ENCODE data around the gene C11orf54. TPM values are rescaled to one million over a fixed set of nuclear protein-coding genes. Genes with fewer than 3 reads are reported as not detected.
A peak's percentile ranks its signal among the peaks of the same experiment; 100 is the strongest.

C11orf54 gene
- total and polyA plus RNA-seq, 2 experiments from 2014 or later: 23.5 to 28.8 TPM

- no peak for DNase-seq (ENCODE audit: low read depth in 1 of 2, low spot score in 1 of 2)
- TF ChIP-seq CTCF (IDR thresholded peaks at IDR 0.05; ENCODE audit: low read depth, low read length): no peak
- H3K27me3 ChIP-seq: no peaks in the 10 kb centered on the region
- H3K36me3 ChIP-seq: peaks cover 5% of the 10 kb centered on the region
- peaks cover 9% of the 10 kb centered on the region for H3K4me1 ChIP-seq (ENCODE audit: low read depth)
- H3K9me3 ChIP-seq (ENCODE audit: low read depth): no peaks in the 10 kb centered on the region
- H3K4me3 ChIP-seq: no peak overlapping the region
- H3K27ac ChIP-seq: no peak overlapping the region
Measured at GRCh38 chr11:93746101-93746500, 4.6 kb downstream of the C11orf54 start.

- TF ChIP-seq CTCF (IDR thresholded peaks at IDR 0.05; ENCODE audit: low read depth, low read length): no peak
- H3K9me3 ChIP-seq (ENCODE audit: low read depth): no peaks in the 10 kb centered on the region
- no peak overlapping the region for H3K4me3 ChIP-seq
- H3K27ac ChIP-seq: no peak overlapping the region
- peaks cover 8% of the 10 kb centered on the region for H3K36me3 ChIP-seq
- H3K27me3 ChIP-seq: no peaks in the 10 kb centered on the region
- DNase-seq (ENCODE audit: low read depth in 1 of 2, low spot score in 1 of 2): no peak
- peaks cover 9% of the 10 kb centered on the region for H3K4me1 ChIP-seq (ENCODE audit: low read depth)
Measured at GRCh38 chr11:93747122-93747521, 5.7 kb downstream of the C11orf54 start.

GRCh38 chr11:93751001-93751400 is 9.5 kb downstream of the C11orf54 start:
- Histone ChIP-seq H3K9me3 (ENCODE audit: low read depth) (no peaks in the 10 kb centered on the region), H3K4me1 (ENCODE audit: low read depth) (peaks cover 4% of the 10 kb centered on the region), H3K27ac (no peak overlapping the region), H3K4me3 (no peak overlapping the region), H3K27me3 (no peaks in the 10 kb centered on the region), H3K36me3 (peaks cover 27% of the 10 kb centered on the region)
- no peak for DNase-seq (ENCODE audit: low read depth in 1 of 2, low spot score in 1 of 2)
- no peak for TF ChIP-seq CTCF (IDR thresholded peaks at IDR 0.05; ENCODE audit: low read depth, low read length)

GRCh38 chr11:93753241-93753640 is 11.8 kb downstream of the C11orf54 start:
- no peak for TF ChIP-seq CTCF (IDR thresholded peaks at IDR 0.05; ENCODE audit: low read depth, low read length)
- no peaks in the 10 kb centered on the region for H3K9me3 ChIP-seq (ENCODE audit: low read depth)

GRCh38 chr11:93756748-93757147 is 15.3 kb downstream of the C11orf54 start:
- peaks cover 66% of the 10 kb centered on the region for H3K36me3 ChIP-seq
- no peaks in the 10 kb centered on the region for H3K4me1 ChIP-seq (ENCODE audit: low read depth)
- no peak overlapping the region for H3K4me3 ChIP-seq
- H3K9me3 ChIP-seq (ENCODE audit: low read depth): no peaks in the 10 kb centered on the region
- no peak for DNase-seq (ENCODE audit: low read depth in 1 of 2, low spot score in 1 of 2)
- no peak for TF ChIP-seq CTCF (IDR thresholded peaks at IDR 0.05; ENCODE audit: low read depth, low read length)
- peak overlapping the region; percentile 28 for H3K27ac ChIP-seq
- H3K27me3 ChIP-seq: no peaks in the 10 kb centered on the region

More at GRCh38 chr11:93753241-93753640, 11.8 kb downstream of the C11orf54 start:
- Histone ChIP-seq H3K4me1 (ENCODE audit: low read depth) (no peaks in the 10 kb centered on the region), H3K27me3 (no peaks in the 10 kb centered on the region), H3K4me3 (no peak overlapping the region), H3K27ac (no peak overlapping the region), H3K36me3 (peaks cover 44% of the 10 kb centered on the region)
- no peak for DNase-seq (ENCODE audit: low read depth in 1 of 2, low spot score in 1 of 2)

- DNase-seq (ENCODE audit: low read depth in 1 of 2, low spot score in 1 of 2): no peak
- no peaks in the 10 kb centered on the region for H3K9me3 ChIP-seq (ENCODE audit: low read depth)
- H3K4me1 ChIP-seq (ENCODE audit: low read depth): no peaks in the 10 kb centered on the region
- TF ChIP-seq CTCF (IDR thresholded peaks at IDR 0.05; ENCODE audit: low read depth, low read length): no peak
- H3K36me3 ChIP-seq: peaks cover 68% of the 10 kb centered on the region
- H3K4me3 ChIP-seq: no peak overlapping the region
- H3K27ac ChIP-seq: peak overlapping the region; percentile 28
- H3K27me3 ChIP-seq: no peaks in the 10 kb centered on the region
Measured at GRCh38 chr11:93757301-93757700, 15.8 kb downstream of the C11orf54 start.
